H7 (cell line): ENCODE results near the gene RPS6KA2. TPM values are rescaled to one million over a fixed set of nuclear protein-coding genes. Genes with fewer than 3 reads are reported as not detected.

Experiments
- DNase-seq: peaks from one replicate; pipeline ENCODE4 v3.0.0; 2012
- H3K27me3 ChIP-seq: 2 replicates; pipeline ENCODE4 v1.6.0; 2011; ENCODE audit warnings: mild to moderate bottlenecking, low read length; ENCODE audit not compliant: control insufficient read depth, insufficient read depth
- H3K36me3 ChIP-seq: replicated peaks from 2 replicates; pipeline ENCODE4 v1.5.1; 2011; ENCODE audit warnings: low read length; ENCODE audit not compliant: control insufficient read depth, insufficient read depth
- H3K4me3 ChIP-seq: 2 replicates; pipeline ENCODE4 v1.5.1; 2011; ENCODE audit warnings: low read depth, mild to moderate bottlenecking, control low read depth, low read length, moderate library complexity; ENCODE audit not compliant: insufficient read depth
- total RNA-seq: library from RNA; depleted of rRNA; stranded (reverse); fragments of >200 nt; shearing (Covaris generic); gene quantifications from 2 replicates; pipeline ENCODE4 v1.2.3, GENCODE V29; 2014; rRNA removed

RPS6KA2 gene
- 10.3 and 12.7 TPM in 2 replicates for total RNA-seq

- H3K36me3 ChIP-seq, result no peaks in the 10 kb centered on the region
- peaks cover 19% of the 10 kb centered on the region for H3K27me3 ChIP-seq
- H3K4me3 ChIP-seq, result peak within 1 kb of the TSS; percentile 76
- peak; percentile 99 for DNase-seq
Observed at GRCh38 chr6:166627033-166627874, at the start of gene RPS6KA2. Gene RPS6KA2, minus strand, starts transcription at chr6:166627251. Its CDS starts 232 bp downstream, at chr6:166627019.

GRCh38 chr6:166676270-166676860 lies 49.3 kb upstream of the RPS6KA2 start:
- Histone ChIP-seq H3K27me3 (no peaks in the 10 kb centered on the region), H3K4me3 (no peak overlapping the region), H3K36me3 (no peaks in the 10 kb centered on the region)
- DNase-seq, result no peak

DNA sequence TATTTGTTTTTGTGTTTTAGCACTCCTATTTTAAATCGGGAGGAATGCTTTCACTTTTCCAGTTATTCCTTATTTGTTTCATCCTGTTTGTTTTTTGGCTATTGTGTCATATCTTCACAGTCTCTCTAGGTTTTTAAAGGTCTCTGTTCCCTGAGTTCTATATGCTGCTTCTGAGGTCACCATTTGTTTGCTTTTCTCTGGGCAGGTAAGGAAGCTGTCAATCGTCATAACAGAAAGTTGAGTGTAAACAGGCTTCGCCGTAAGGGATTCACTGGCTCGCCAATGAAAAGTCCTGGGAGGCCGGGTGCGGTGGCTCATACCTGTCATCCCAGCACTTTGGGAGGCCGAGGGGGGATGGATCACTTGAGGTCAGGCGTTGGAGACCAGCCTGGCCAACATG lies 48.7 kb upstream of the RPS6KA2 start:
- no peak for DNase-seq
- Histone ChIP-seq H3K36me3 (no peaks in the 10 kb centered on the region), H3K27me3 (no peaks in the 10 kb centered on the region), H3K4me3 (no peak overlapping the region)

DNA sequence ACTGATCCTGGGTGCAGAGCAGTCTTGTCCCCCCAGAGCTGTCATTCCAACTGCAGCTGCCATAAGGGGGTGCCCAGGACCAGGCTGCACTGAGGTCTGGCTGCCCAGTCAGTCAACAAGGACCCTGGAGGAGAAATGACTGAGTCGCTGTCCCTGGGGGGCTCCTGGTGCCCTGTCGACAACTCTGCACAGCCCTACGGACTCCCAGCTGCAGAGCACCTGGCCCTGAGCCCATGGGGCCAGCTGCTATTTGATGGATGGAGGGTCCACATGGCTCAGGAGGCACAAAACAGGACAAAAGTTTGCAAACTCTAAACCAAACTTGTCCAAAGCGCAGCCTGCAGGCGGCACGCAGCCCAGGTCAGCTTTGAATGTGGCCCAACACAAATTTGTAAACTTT lies 46.3 kb upstream of the RPS6KA2 start:
- H3K36me3 ChIP-seq, result no peaks in the 10 kb centered on the region
- H3K4me3 ChIP-seq, result no peak overlapping the region
- H3K27me3 ChIP-seq, result no peaks in the 10 kb centered on the region
- DNase-seq, result no peak

DNA sequence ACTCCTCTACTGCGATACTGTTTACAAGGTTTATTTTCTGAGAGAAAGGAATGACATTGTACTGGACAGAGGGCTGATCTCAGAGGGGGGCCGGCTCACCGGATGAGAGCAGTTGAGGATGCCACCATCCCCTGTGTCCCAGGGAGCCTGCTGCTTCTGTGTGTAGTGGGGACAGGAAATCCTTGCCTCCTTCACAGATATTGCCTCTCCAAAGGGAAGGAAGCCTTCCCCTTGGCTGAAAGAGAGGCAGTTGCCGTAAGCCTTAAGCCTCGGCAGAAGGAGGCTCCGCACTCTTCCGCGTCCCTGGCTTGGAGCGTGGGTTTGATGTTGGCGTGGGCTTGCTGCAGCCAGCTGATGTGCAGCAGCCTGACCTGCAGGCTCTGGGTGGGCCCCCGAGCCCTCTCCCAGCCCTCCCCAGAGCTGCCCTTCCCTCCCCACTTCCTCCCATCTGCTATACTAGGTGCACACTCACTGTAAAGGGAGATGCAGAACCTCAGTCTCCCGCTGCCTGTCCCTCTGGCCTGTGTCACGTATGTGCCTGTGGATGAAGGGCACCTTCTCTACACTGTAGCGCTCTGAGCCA lies 45.7 kb upstream of the RPS6KA2 start:
- H3K27me3 ChIP-seq, result no peaks in the 10 kb centered on the region
- no peak overlapping the region for H3K4me3 ChIP-seq
- no peaks in the 10 kb centered on the region for H3K36me3 ChIP-seq
- peak; percentile 67 for DNase-seq

GRCh38 chr6:166672146-166672545 lies 45.1 kb upstream of the RPS6KA2 start:
- Histone ChIP-seq H3K27me3 (no peaks in the 10 kb centered on the region), H3K36me3 (no peaks in the 10 kb centered on the region), H3K4me3 (no peak overlapping the region)
- DNase-seq, result no peak

- Histone ChIP-seq H3K27me3 (no peaks in the 10 kb centered on the region), H3K4me3 (no peak overlapping the region)
- peak; percentile 69 for DNase-seq
Observed at GRCh38 chr6:166671434-166672081, 44.5 kb upstream of the RPS6KA2 start.

DNA sequence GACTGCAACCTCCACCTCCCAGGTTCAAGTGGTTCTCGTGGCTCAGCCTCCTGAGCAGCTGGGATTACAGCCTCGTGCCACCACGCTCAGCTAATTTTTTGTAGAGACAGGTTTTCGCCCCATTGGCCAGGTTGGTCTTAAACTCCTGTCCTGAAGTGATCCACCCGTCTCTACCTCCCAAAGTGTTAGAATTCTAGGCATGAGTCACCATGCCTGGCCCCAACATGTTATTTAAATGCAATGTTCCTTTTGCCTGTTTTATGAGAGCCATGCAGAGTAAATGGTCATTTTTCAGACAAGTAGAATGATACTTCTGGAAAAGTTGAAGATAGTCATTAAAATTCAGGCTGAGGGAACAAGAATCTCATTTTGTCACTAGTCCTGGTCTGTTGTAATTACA lies 43.8 kb upstream of the RPS6KA2 start:
- DNase-seq, result no peak
- no peaks in the 10 kb centered on the region for H3K27me3 ChIP-seq
- no peaks in the 10 kb centered on the region for H3K36me3 ChIP-seq
- no peak overlapping the region for H3K4me3 ChIP-seq

More at GRCh38 chr6:166671434-166672081, 44.5 kb upstream of the RPS6KA2 start:
- no peaks in the 10 kb centered on the region for H3K36me3 ChIP-seq

DNA sequence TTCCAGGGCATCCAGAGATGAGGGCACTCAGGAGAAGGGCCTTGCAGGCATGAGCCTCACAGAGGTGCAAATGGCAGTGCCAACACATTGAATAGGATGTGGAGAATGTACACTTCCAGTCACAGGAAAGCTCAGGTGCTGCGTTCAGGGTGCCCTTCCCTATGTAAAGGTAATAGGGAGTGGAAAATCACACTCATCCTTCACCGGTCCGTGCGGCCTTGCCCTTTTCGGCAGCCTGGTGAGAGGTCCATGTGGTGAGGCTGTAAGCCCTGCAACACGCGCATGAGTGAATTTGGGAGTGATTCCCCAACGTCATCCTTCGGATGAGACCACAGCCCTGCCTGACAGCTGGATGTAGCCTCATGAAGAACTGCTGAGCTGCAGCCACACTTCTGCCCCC lies 43.0 kb upstream of the RPS6KA2 start:
- H3K4me3 ChIP-seq, result no peak overlapping the region
- H3K36me3 ChIP-seq, result no peaks in the 10 kb centered on the region
- no peaks in the 10 kb centered on the region for H3K27me3 ChIP-seq
- no peak for DNase-seq

DNA sequence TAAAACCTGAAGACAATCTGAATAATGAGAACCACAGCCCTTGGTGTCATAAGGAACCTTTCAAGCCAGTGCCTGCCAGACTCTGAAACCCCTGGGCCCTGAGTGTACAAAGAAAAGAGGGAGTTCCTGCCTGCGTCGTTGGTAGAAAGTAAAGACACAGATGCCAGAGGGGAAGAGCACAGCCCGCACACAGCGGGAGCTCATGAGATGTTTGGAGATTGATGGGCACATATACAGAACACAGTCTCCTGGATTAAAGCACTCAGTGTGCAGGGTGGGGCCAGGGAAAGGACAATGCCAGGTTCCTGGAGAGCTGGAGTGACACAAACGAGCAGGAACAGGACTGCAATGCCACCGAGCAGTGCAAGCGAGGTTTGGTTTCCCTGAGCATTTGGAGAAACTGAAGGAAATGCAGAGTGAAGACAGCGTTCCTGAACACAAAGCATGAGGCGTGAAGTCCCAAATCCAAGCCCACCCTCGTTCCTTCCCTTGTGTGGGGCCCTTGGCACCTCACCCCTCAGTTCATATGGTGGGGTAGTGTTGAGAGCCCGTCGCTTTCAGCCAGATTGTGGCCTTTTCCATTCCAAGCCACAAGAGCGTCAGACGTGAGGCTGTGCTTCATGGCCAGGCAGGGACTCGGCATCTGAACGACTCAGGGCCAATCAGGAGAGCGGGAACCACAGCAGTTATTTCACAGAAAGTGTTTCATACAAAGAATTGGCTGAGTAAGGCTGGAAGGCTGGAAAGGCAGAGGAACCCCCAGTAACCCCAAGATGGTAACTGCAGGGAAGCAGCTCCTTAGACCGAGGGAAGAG lies 41.0 kb upstream of the RPS6KA2 start:
- Histone ChIP-seq H3K4me3 (no peak overlapping the region), H3K27me3 (no peaks in the 10 kb centered on the region)
- DNase-seq, result no peak

GRCh38 chr6:166664135-166664534 lies 37.1 kb upstream of the RPS6KA2 start:
- no peaks in the 10 kb centered on the region for H3K36me3 ChIP-seq
- no peak for DNase-seq
- no peak overlapping the region for H3K4me3 ChIP-seq
- no peaks in the 10 kb centered on the region for H3K27me3 ChIP-seq

More for the DNA sequence above, 41.0 kb upstream of the RPS6KA2 start:
- no peaks in the 10 kb centered on the region for H3K36me3 ChIP-seq

- no peak overlapping the region for H3K4me3 ChIP-seq
- DNase-seq, result no peak
- H3K27me3 ChIP-seq, result no peaks in the 10 kb centered on the region
- no peaks in the 10 kb centered on the region for H3K36me3 ChIP-seq
Observed at GRCh38 chr6:166663568-166663967, 36.5 kb upstream of the RPS6KA2 start.

GRCh38 chr6:166662690-166663089 lies 35.6 kb upstream of the RPS6KA2 start:
- Histone ChIP-seq H3K27me3 (no peaks in the 10 kb centered on the region), H3K36me3 (no peaks in the 10 kb centered on the region), H3K4me3 (no peak overlapping the region)
- DNase-seq, result no peak
